Panc1 (cell line): ENCODE results near the gene LTB4R. TPM values are rescaled to one million over a fixed set of nuclear protein-coding genes. Genes with fewer than 3 reads are reported as not detected.

Experiments used
- ATAC-seq: fragments of 200-7000 bp; cut with Tn5 transposase; 2 replicates; pipeline ENCODE4 v1.9.1; 2020; ENCODE audit warnings: mild to moderate bottlenecking, moderate library complexity
- BruUV-seq: library from RNA; stranded (reverse); fragments of 400-500 nt; replicated peaks from 2 replicates; lab custom pipeline; 2021; lab: Mats Ljungman, UMichigan
- CTCF ChIA-PET: fragments of 300-600 bp; sonication (Branson Sonifier 250); formaldehyde crosslinking; loops from one replicate; lab custom pipeline; 2022; ENCODE audit warnings: antibody characterized with exemption; lab: Charles Lee
- POLR2A ChIA-PET: fragments of 300-600 bp; sonication (Branson Sonifier 250); formaldehyde crosslinking; loops from one replicate; lab custom pipeline; 2022; ENCODE audit warnings: antibody characterized with exemption; lab: Charles Lee
- DNase-seq: peaks from one replicate; pipeline ENCODE4 v3.0.0-alpha.2; 2010; ENCODE audit warnings: low read depth, low spot score
- H3K27ac ChIP-seq: 2 replicates; pipeline ENCODE4 v1.5.1; 2011; ENCODE audit warnings: mild to moderate bottlenecking, low read length, inconsistent platforms
- H3K27me3 ChIP-seq: fragments of 200-500 bp; sonication (Bioruptor generic); 2 replicates; pipeline ENCODE4 v1.6.0; 2014; ENCODE audit warnings: low read length, inconsistent platforms; ENCODE audit not compliant: control insufficient read depth, insufficient read depth
- H3K36me3 ChIP-seq: fragments of 200-500 bp; sonication (Bioruptor generic); 2 replicates; pipeline ENCODE4 v1.5.1; 2014; ENCODE audit warnings: inconsistent platforms, mild to moderate bottlenecking, low read length, moderate library complexity; ENCODE audit not compliant: control insufficient read depth, insufficient read depth
- H3K4me1 ChIP-seq: 2 replicates; pipeline ENCODE4 v1.5.1; 2011; ENCODE audit warnings: inconsistent platforms, mild to moderate bottlenecking, low read length, moderate library complexity; ENCODE audit not compliant: control insufficient read depth, insufficient read depth
- H3K4me3 ChIP-seq, 2 experiments: 2 replicates each; pipeline ENCODE4 v1.5.1; 2011 to 2012; ENCODE audit warnings: low read depth in 2 of 2, low read length in 2 of 2, mild to moderate bottlenecking in 2 of 2, inconsistent platforms in 1 of 2, moderate library complexity in 1 of 2
- H3K9me3 ChIP-seq: fragments of 200-500 bp; sonication (Bioruptor generic); 2 replicates; pipeline ENCODE4 v1.5.1; 2014; ENCODE audit warnings: low read depth, mild to moderate bottlenecking, inconsistent platforms, low read length, moderate library complexity; ENCODE audit not compliant: control insufficient read depth, insufficient read depth
- POLR2AphosphoS5 ChIP-seq: IDR thresholded peaks from 2 replicates; pipeline ENCODE4 v1.6.1; 2012; ENCODE audit warnings: mild to moderate bottlenecking, low read depth, low read length, moderate library complexity
- SIN3A ChIP-seq: IDR thresholded peaks from 2 replicates; pipeline ENCODE4 v1.6.1; 2012; ENCODE audit warnings: low read depth, mild to moderate bottlenecking, low read length, moderate library complexity, borderline replicate concordance; ENCODE audit not compliant: insufficient read depth
- TCF7L2 ChIP-seq: IDR thresholded peaks from 2 replicates; pipeline ENCODE4 v1.6.1; 2011; ENCODE audit warnings: mild to moderate bottlenecking, low read depth, low read length, inconsistent platforms
- in situ Hi-C: cut with HindIII; loops from 2 replicates; pipeline ENCODE4 v1.10.0; 2016; ENCODE audit warnings: low sequenced_read_pairs, low pct_unique_long_range_greater_than_20kb
- intact Hi-C: fragments of 100-400 bp; cut with micrococcal nuclease; formaldehyde crosslinking; loops from one replicate; pipeline ENCODE4 v1.10.0; 2022; ENCODE audit not compliant: unreplicated experiment
- total RNA-seq: library from RNA; stranded (reverse); gene quantifications from one replicate; pipeline ENCODE4 v1.2.1, GENCODE V29; 2021; ENCODE audit not compliant: unreplicated experiment
- TF ChIP-seq, protein P1 (sequence below), 2 experiments: IDR thresholded peaks; 2 replicates each; pipeline ENCODE4 v1.6.1; 2011 to 2012; ENCODE audit warnings: low read depth in 2 of 2, control low read depth in 1 of 2, low read length in 1 of 2, mild to moderate bottlenecking in 1 of 2, moderate library complexity in 1 of 2; ENCODE audit not compliant: insufficient read depth in 1 of 2
- TF ChIP-seq, protein P2 (sequence below): fragments of 450-650 bp; IDR thresholded peaks from 2 replicates; pipeline ENCODE4 v1.5.1; 2017; ENCODE audit warnings: mild to moderate bottlenecking

Gene LTB4R
- total RNA-seq, 1 experiment from 2014 or later = 4.8 TPM

DNA sequence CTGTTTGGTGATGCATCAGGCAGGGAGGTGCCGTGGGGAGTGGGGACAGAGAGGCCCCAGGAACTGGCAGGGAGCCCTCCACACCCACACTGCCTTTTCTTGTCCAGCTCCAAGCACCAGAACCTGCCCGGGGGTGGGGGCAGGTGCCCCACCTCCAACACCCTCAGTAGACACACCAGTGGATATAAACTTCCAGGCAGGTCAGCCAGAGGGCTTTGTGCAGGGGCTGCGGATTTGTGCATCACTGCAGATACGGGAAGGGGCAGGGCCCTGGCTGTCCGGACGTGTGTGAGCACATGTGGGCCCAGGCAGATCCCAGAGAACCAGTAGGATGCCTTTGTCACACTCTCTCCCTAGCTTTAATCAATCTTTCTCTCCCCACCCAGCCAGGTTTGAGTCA, 47.0 kb upstream of the LTB4R start:
- no peak overlapping the region for H3K4me3 ChIP-seq
- BruUV-seq = no TSS peak
- no peaks in the 10 kb centered on the region for H3K36me3 ChIP-seq
- DNase-seq = no peak
- POLR2A ChIA-PET = no interaction called here
- no peaks in the 10 kb centered on the region for H3K27me3 ChIP-seq
- no peak for ATAC-seq
- H3K4me1 ChIP-seq = no peaks in the 10 kb centered on the region
- in situ Hi-C loops = no loop called here
- no peak for TF ChIP-seq SIN3A
- no peak for TF ChIP-seq POLR2AphosphoS5
- TF ChIP-seq TCF7L2 = no peak
- TF ChIP-seq, protein P1, sequence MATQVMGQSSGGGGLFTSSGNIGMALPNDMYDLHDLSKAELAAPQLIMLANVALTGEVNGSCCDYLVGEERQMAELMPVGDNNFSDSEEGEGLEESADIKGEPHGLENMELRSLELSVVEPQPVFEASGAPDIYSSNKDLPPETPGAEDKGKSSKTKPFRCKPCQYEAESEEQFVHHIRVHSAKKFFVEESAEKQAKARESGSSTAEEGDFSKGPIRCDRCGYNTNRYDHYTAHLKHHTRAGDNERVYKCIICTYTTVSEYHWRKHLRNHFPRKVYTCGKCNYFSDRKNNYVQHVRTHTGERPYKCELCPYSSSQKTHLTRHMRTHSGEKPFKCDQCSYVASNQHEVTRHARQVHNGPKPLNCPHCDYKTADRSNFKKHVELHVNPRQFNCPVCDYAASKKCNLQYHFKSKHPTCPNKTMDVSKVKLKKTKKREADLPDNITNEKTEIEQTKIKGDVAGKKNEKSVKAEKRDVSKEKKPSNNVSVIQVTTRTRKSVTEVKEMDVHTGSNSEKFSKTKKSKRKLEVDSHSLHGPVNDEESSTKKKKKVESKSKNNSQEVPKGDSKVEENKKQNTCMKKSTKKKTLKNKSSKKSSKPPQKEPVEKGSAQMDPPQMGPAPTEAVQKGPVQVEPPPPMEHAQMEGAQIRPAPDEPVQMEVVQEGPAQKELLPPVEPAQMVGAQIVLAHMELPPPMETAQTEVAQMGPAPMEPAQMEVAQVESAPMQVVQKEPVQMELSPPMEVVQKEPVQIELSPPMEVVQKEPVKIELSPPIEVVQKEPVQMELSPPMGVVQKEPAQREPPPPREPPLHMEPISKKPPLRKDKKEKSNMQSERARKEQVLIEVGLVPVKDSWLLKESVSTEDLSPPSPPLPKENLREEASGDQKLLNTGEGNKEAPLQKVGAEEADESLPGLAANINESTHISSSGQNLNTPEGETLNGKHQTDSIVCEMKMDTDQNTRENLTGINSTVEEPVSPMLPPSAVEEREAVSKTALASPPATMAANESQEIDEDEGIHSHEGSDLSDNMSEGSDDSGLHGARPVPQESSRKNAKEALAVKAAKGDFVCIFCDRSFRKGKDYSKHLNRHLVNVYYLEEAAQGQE (IDR thresholded peaks at IDR 0.05; ENCODE audit: insufficient read depth in 1 of 2, low read depth in 2 of 2, low read length in 1 of 2) = no peak
- TF ChIP-seq, protein P2, sequence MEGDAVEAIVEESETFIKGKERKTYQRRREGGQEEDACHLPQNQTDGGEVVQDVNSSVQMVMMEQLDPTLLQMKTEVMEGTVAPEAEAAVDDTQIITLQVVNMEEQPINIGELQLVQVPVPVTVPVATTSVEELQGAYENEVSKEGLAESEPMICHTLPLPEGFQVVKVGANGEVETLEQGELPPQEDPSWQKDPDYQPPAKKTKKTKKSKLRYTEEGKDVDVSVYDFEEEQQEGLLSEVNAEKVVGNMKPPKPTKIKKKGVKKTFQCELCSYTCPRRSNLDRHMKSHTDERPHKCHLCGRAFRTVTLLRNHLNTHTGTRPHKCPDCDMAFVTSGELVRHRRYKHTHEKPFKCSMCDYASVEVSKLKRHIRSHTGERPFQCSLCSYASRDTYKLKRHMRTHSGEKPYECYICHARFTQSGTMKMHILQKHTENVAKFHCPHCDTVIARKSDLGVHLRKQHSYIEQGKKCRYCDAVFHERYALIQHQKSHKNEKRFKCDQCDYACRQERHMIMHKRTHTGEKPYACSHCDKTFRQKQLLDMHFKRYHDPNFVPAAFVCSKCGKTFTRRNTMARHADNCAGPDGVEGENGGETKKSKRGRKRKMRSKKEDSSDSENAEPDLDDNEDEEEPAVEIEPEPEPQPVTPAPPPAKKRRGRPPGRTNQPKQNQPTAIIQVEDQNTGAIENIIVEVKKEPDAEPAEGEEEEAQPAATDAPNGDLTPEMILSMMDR = no peak
- H3K27ac ChIP-seq = no peak overlapping the region
- CTCF ChIA-PET = no interaction called here
- intact Hi-C loops = no loop called here
- H3K9me3 ChIP-seq = no peaks in the 10 kb centered on the region

DNA sequence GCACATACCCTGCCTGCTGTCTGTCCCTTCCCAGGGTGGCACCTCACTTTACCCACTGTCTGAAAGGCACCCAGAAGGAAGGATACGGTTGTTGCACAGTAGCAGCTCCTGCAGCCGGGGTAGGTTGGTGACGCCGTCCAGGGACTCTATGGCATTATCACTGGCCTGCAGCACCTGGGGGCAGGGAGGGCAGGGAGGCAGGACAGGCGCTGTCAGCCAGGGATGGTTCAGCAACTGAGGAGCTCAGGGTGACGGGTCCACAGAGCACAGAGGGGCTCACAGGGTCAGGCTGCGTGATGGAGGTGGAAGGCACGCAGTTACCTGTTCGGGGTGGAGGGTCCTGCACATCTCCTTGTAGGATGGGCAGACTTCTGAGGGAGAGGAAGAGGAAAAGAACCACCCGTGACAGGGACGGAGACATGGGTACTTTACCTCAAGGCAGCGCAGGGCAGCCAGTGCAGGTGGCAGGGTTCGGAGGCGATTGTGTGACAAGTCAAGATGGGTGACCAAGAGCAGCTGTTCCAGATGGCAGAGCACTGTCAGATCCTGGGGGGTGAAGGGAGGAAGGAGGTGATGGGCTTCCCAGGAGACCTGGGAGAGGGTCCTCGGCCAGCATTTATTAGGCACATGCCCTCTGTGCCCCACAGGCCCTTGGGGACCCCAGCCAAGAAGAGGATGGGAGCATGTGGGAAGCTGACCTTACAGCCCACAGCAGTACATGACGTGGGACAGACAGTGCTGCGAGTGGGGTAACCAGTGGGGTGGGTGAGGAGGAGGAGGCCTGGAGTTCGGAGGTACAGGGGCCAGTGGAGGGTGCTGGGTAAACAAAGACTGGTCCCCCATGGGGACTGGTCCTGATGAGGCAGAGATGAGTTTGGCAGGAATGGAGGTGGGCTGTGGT, 44.7 kb upstream of the LTB4R start:
- TF ChIP-seq POLR2AphosphoS5 = no peak
- TF ChIP-seq, protein P2 = no peak
- TF ChIP-seq, protein P1 (IDR thresholded peaks at IDR 0.05; ENCODE audit: insufficient read depth in 1 of 2, low read depth in 2 of 2, low read length in 1 of 2) = no peak
- no peak for TF ChIP-seq SIN3A
- TF ChIP-seq TCF7L2 = no peak
- Histone ChIP-seq H3K4me1 (peaks cover 3% of the 10 kb centered on the region; the same call in 1 of the 2 replicates), H3K4me3 (no peak overlapping the region), H3K27me3 (no peaks in the 10 kb centered on the region), H3K36me3 (no peaks in the 10 kb centered on the region), H3K9me3 (no peaks in the 10 kb centered on the region), H3K27ac (no peak overlapping the region)
- POLR2A ChIA-PET = no interaction called here
- BruUV-seq = no TSS peak
- DNase-seq (no peak), ATAC-seq (no peak)
- CTCF ChIA-PET = interaction anchor here (0.6 kb wide), 1 partner anchor 31 kb away, joined by 3 read pairs; no protein-coding TSS in a partner anchor
- in situ Hi-C loops = no loop called here
- intact Hi-C loops = no loop called here
